Cardiac fibroblast (primary cell): ENCODE results near the gene PRCC.

Experiments used
- DNase-seq, 2 donors: peaks; one replicate each; pipeline versions ENCODE4 v3.0.0 to v3.0.0-alpha.2; 2010; ENCODE audit warnings: low read depth in 2 of 2
- H3K4me3 ChIP-seq, 2 donors: replicated peaks in 1 of 2; 1 replicate in 1 of 2; 2 replicates in 1 of 2; pipeline ENCODE4 v1.5.1; 2011; ENCODE audit warnings: low read depth in 2 of 2, low read length in 2 of 2, mild to moderate bottlenecking in 2 of 2, moderate library complexity in 1 of 2
- TF ChIP-seq, protein P1 (sequence below): IDR thresholded peaks from one replicate; pipeline ENCODE4 v1.5.1; 2011; ENCODE audit warnings: low read depth, mild to moderate bottlenecking, low read length, inconsistent platforms

PRCC gene

DNA sequence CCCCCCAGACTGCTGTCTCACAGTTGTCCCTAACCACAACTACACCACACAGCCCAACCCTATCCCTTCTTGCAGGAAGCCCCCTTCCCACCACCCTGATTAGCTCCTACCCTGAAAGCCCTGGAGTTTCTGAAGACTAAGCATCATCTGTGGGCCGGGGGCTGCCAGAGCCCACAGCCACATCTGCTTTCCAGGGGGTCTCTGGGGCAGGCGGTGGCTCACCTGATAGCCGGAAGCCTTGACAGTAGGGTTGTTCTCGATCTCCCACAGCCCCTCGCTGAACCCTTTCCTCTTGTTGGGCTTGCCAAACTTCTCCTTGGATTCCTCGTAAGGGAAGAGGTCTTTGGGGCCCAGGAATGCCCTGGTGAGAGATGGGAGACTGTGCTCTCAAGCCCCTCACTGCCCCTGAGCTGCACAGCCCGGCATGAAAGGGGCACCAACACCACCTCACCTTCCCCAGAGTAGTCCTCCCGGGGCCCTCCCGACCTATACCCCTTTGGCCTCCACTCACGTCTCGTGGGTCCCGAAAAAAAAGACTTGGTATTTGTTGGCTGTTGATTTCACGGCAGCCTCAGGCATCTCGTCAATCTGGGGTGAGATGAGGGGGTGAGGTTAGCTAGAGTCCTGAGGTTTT lies 22.4 kb upstream of the PRCC start:
- no peak overlapping the region for H3K4me3 ChIP-seq
- DNase-seq: no peak
- TF ChIP-seq, protein P1, sequence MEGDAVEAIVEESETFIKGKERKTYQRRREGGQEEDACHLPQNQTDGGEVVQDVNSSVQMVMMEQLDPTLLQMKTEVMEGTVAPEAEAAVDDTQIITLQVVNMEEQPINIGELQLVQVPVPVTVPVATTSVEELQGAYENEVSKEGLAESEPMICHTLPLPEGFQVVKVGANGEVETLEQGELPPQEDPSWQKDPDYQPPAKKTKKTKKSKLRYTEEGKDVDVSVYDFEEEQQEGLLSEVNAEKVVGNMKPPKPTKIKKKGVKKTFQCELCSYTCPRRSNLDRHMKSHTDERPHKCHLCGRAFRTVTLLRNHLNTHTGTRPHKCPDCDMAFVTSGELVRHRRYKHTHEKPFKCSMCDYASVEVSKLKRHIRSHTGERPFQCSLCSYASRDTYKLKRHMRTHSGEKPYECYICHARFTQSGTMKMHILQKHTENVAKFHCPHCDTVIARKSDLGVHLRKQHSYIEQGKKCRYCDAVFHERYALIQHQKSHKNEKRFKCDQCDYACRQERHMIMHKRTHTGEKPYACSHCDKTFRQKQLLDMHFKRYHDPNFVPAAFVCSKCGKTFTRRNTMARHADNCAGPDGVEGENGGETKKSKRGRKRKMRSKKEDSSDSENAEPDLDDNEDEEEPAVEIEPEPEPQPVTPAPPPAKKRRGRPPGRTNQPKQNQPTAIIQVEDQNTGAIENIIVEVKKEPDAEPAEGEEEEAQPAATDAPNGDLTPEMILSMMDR: no peak

DNA sequence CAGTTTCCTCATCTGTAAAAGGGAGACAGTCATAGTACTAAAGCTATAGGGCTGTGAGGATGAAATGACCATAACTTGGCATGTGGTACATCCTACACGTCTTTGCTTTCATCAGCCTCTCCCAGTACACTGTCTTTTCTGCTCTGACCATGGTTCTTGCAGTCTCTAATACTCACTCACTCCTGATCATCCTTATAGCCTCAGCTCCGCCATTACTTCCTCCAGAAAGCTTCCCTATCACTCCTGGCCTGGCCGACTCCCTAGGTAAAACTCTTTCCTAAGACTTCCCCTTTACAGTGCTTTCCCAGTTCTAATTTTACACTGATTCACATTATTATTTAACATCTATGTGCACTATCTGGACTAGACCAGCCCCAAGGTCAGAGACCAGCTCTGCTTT lies 21.5 kb upstream of the PRCC start:
- TF ChIP-seq, protein P1: no peak
- no peak for DNase-seq
- H3K4me3 ChIP-seq: no peak overlapping the region

DNA sequence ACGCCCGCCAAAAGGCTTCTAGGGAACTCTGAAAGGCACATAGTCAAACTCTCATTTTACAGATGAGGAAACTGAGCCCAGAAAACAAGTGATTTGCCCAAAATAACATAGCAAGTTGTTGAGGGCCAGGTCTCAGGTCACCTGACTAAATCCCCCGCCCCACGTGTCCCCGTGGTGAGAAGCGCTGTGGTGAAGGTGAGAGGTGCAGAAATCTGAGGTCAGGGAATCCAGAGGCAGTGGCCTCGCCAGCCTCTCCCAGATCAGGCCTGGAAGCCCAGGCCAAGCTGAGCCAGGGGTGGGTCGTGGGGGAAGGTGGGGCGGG lies 21.0 kb upstream of the PRCC start:
- TF ChIP-seq, protein P1: no peak
- peak overlapping the region; percentile 6 to 54 for H3K4me3 ChIP-seq
- DNase-seq: no peak

DNA sequence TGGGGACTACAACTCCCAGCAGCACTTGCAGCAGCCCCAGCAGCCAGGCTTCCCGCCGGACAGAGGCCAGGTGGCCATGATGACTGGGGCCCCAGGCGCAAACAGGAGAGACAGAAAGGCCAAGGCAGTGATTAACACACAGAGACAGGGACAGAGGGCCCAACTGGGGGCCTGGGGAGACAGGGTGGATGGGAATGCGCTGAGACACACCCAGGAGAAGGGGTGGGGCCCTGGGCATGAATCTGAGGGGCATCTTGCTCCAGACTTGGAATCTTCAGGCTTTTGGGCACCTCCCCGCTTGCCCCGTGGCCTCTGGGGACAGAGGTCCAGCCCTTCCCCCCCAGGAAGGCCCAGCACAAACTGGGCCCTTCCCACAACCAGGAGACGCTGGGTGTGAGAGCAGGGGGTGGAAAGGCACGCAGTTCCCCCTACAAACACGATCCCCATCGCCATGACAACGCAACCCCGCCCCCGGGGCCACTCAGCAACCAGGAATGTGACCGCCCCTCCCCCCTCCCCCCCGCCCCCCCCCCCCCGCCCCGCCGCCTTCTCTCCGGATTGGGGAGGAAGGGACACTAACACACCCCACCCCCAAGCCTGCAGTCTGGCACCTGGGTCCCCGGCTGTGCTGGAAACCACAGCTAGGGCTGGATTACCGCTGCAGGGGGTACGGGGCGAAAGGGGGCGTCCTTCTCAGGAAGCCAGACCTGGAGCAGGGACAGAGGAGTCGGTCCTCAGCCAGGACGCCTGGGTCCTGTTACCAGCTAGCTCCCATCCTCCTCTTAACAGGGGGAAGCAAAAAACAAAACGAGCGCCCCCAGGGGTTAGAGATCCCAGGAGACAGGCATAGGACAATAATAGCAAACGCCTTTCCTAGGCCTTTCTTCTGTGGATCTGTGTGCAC lies 20.4 kb upstream of the PRCC start:
- H3K4me3 ChIP-seq: peak overlapping the region; percentile 51 to 94
- peak; percentile 96 to 98 for DNase-seq
- TF ChIP-seq, protein P1: no peak

DNA sequence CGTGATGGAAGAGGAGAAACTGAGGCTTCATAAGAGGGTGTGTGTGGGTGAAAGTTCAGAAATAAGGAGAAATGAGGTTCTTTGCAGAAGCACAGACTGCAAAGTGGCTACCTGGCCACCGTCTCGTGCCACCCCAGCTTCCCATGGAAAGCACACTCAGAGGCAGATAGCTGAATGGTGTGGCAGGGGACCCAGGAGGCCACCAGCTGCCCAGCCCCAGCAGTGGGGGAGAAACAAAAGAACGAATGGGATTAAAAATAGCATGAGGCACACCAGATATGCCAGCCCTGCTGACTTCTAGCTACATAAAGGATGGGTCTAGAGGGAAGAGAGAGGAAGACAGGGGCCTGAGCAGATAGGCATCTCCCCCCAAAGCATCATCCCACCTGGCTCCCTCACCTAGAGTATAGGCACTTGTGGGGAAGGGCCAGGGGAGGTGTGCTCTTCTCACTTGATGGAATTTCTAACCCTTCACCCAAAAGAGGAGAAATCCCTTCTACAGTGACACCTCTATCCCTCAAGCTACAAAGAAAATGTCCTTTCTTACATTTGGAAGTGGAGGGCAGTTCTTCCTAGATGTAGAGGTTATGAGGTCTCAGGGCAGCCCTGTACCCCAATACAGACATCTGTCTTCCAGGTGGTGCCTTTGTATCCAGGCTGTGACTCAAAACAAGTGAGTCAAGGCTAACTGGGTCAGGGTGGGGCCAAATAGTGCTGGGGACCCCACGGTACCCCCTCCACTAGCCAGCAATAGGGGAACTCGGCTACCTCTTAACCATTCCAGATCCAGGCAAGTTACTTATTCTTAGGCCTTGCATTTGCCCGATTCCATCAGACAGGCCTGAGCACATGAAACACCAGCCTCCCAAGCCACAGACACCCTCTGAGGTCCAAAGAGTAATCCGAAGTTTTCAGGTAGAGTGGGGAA lies 19.3 kb upstream of the PRCC start:
- peak in 1 of 2 donors; percentile 48 for DNase-seq
- TF ChIP-seq, protein P1: no peak
- H3K4me3 ChIP-seq: peak overlapping the region; percentile 87 to 94

DNA sequence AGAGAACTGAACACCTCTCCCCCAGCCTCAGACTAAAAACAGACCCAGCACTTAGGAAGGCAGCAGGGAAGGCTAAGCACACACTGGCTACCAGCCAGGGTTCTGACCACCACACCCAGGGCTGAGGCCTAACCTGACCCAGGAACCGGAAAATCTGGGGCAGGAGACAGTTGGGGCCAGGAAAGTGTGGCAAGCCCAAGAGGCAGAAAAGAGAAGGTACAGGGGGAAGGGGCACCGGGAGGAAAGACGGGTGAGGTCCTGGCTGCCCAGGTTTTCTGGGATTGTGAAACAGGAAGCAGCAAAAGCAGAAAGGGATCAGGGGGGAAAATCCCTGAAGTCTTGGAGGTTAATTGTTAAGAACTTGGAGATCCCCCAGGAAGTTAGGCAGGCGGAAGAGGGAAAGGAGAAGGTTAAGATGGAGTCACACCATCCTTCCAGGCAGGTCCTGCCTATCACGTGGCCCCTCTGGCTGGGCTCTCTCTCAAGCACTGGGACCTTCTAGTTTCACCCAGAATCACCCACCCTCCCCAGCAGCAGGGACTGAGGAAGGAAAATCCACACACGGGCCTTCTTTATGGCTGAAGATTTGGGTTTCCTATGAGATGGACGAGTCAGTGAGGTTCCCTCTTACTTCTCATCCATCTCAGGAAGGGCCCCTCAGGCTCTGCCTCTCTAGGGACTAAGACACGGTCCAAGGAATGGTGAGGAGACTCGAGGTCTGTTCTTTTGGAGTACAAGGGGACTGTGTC lies 18.5 kb upstream of the PRCC start:
- DNase-seq: peak; percentile 72 to 81
- peak overlapping the region; percentile 87 to 94 for H3K4me3 ChIP-seq
- TF ChIP-seq, protein P1: peak; percentile 3
